ENCODE data around the gene ARHGEF17.

DNA sequence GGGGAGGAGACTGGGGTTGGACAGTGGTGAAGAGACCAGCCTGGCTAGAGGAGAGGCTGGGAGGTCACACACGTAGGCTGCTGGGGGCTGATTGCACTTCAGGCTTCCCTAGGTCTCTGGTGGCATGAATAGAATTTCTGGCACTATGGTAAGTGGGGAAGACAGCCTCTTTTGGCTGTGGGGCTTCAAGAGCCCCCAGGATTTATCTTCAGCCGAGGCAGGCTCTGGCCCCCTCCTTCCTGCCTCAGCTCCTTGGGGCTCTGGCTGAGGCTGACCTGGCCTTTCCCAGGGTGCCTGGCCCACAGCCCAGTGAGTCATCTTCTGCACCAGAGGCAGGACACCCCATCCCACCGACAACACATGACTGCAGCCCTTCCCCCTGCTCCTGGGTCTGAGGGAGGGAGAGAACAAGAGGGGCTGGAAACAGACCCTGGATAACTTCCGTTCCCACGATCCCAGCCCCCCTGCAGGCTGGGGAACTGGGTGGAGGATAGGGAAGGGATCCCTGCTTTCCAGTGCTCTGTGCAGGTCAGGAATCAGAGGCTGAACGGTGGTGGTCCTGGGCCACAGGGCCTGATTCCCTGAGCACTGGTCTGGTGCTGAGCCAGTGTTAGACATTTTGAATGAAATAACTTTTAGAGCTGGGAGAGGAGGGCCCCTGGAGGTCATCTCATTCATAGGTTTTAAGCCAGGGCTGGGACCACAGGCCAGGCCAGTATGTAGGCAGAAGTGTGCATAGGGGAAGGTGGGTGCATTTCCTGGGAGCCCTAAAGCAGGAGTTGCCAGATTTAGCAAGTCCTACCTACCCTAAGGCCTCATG is 26.5 kb downstream of the ARHGEF17 start:
- TF ChIP-seq EZH2 (IDR thresholded peaks at IDR 0.05; ENCODE audit: insufficient read depth, poor library complexity, severe bottlenecking) (no peak), EZH2phosphoT487 (IDR thresholded peaks at IDR 0.05; ENCODE audit: insufficient read depth, low read depth) (no peak)

Data from GM23248 (cell line).